DMS 273 (cell line): ENCODE data around the gene ID4.

Source experiments
- DNase-seq: peaks from one replicate; lab custom pipeline; 2025; ENCODE audit not compliant: unreplicated experiment; lab: John Stamatoyannopoulos, UW

ID4 gene

GRCh38 chr6:19855536-19855935, 18.4 kb downstream of the ID4 start:
- no peak for DNase-seq

- DNase-seq = no peak
These were observed 20.0 kb downstream of the ID4 start for GRCh38 chr6:19857139-19857538.

GRCh38 chr6:19857703-19858102, 20.5 kb downstream of the ID4 start:
- peak; percentile 57 for DNase-seq

DNA sequence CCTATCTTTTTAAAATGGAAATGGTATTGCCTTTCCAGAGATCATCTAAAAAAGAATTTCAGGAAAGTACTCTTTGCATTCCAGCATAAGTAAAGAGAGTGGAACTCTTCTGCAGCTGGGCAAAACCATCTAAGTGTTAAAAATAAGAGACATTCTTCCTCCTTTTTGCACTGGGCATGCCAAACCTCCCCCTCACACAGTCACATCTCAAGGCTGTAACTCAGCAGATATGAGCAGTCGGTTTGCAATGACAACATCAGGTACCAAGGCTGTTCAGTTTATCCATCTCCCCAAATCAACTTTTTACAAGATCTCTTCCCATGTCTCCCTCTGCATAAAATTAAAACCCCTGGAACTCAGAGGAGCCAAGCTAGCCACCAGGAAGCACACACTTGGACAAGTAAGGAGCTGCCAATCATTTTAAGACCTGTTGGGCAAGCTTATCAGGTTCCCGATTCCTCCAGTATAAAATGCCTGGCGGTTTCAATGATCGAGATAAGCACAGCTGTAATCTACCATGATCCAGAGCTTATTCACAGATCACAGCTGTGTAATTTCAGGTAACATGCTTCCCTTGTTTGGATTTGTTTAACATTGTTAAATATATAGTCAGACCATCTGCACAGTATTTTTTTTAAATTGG, 23.2 kb downstream of the ID4 start:
- DNase-seq = peak; percentile 38

DNA sequence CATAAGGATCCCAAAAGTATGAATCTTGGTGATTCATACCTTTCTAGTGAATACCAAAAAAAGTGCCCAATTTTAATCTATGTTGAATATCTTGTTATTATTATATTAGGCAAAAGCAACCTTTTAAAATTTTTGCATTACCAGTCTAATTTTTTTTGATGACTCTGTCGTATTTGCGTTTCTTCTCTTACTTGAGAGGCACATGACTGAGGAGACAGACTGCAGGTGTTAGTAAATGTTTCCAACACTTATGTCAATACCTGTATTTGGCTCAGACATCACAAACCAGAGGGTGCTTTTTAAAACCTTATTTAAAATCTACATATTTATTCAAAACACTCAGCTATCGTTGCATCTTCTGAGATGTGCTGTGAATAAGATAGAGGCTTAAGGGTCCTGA, 27.1 kb downstream of the ID4 start:
- DNase-seq = no peak

DNA sequence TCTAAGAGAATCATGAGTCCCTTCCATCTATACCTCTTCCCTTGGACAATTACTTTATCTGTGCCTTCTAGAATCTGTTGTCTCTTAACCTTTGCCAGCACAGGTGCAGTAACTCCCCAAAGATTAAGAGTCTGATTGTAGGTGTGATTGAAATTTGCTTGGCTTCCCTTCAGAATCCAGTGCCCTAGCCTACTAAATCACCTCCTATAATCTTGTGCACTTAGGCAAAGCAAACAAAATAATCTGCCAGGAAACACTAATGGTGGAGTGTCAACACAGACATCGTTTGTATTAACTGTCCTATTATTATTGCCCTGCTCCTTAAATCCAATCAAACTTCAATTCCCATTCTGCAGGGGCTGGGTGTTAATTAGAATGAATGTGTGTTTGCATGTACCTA, 28.0 kb downstream of the ID4 start:
- no peak for DNase-seq

DNA sequence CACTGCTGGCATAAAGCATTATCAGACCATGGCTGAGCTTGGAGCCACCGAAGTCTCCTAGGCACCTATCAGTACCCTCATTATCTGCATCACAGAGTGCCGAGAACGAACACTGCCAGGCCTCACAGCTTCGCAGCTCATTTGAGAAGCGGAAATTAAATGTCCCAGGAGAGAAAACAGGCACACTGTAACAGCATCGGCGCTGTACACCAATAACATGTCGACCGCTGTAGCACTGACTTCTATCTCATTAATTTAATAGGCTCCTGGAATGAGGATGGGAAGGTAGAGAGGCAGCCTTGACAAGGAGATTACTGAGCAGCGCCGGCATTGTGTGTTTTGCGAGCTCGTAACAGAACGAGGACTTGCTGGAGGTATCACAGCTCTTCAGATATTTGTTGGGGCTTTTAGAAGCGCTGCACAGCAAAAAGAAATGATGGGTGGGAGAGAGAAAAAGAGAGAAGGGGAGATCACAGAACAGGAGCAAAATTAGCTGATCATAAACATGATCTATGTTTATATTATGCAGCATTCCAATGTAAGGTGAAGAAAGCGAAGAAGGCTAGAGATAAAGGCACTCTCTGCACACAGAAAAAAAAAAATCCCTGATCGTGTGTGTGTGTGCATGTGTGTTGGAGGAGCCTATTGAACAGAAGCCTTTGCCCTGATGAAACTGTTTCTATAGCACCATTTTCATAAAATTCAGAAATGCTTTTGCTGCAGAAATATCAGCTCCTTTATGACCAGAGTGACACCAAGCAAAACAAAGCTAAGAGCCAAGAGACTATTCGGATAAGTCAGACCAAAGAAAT, 29.2 kb downstream of the ID4 start:
- DNase-seq = peak; percentile 36

GRCh38 chr6:19866985-19867627, 29.9 kb downstream of the ID4 start:
- DNase-seq = no peak

DNA sequence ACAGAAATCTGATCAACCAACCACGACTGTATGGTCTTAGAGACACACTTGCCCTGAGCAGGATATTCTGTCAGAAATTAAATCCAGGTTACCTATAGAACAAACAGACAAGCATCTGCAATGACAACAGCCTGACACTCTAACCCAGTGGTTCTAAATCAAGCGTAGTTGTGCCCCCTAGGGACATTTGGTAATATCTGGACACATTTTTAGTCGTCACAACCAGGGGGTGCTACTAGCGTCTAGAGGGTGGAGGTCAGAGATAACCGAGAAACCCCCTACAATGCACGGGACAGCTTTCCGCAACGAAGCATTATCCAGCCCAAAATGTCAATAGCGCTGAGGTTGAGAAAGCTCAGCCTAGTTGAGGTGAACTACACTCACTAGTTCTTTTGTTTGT, 32.3 kb downstream of the ID4 start:
- DNase-seq = peak; percentile 9

- no peak for DNase-seq
These were observed 33.2 kb downstream of the ID4 start for GRCh38 chr6:19870322-19870721.

DNA sequence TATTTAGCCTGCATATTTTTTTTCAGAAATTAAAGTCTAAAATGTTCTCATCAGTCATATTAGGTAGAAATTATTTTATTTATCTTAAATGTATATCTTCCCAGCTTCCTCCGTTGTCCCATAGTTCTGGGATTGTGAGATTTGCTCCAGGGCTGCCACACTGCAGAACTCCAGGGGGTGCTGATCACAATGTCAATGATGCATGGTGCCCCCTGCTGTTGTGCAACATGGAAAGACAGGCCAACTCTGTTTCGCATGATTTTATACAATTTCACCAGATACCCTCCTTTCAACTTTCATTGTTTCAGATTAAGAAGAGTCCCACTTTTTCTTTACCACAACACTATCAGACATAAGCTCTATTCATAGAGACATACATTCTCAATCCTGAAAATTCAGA, 35.9 kb downstream of the ID4 start:
- DNase-seq = peak; percentile 56

DNA sequence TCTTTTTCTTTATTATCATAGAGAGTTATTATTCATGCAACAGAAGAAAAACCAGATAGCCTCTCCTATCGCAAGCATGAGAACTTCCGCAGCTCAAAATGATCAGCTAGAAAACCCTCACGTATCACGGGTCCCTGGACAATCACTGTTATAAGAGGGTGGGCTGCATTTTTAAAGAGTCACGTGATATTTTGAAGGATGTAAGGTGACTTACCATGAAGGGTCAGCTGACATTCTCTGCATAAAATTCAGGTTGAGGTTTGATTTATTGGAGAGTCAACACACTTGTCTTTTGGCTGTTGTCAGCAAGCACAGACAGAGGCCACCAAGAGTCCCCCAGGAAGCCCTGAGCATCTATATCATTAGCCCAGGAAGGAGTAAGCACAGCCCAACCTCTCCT, 39.5 kb downstream of the ID4 start:
- no peak for DNase-seq

- DNase-seq = no peak
These were observed 42.5 kb downstream of the ID4 start for GRCh38 chr6:19879663-19880062.

- no peak for DNase-seq
These were observed 42.9 kb downstream of the ID4 start for GRCh38 chr6:19880066-19880465.

DNA sequence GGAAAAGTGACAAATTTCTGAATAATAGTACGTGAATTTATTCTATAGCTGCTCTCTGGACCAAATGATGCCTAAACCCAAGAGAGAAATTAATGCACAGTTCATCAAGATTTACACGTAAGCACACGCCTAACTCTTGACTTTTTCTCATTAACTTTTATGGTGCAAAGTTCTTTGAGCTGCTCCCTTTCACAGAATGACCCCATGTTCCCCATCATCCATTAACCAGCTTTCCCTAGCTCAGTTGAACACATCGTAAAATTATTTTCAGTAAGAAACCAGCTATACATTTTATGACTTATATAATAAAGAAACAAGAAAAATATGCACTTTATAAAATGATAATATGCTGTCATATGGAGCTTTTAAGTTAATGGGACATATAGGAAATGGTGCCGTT, 54.3 kb downstream of the ID4 start:
- DNase-seq = no peak
